H1 (cell line): ENCODE measurements around the gene PORCN. TPM values are rescaled to one million over a fixed set of nuclear protein-coding genes. Genes with fewer than 3 reads are reported as not detected.

Experiments
- CTCF ChIA-PET: fragments of 300-600 bp; sonication (Branson Sonifier 250); formaldehyde crosslinking; loops from one replicate; lab custom pipeline; 2021; ENCODE audit not compliant: partially characterized antibody; lab: Charles Lee
- POLR2A ChIA-PET: fragments of 300-600 bp; sonication (Branson Sonifier 250); formaldehyde crosslinking; loops from one replicate; lab custom pipeline; 2021; ENCODE audit warnings: inconsistent platforms; ENCODE audit not compliant: partially characterized antibody; lab: Charles Lee
- DNase-seq, 2 experiments: peaks; one replicate each; pipeline versions ENCODE4 v3.0.0 to v3.0.0-alpha.2; 2010 to 2022; ENCODE audit warnings: low spot score in 2 of 2, low read depth in 1 of 2, mixed read lengths in 1 of 2
- FAIRE-seq: peaks from 2 replicates; lab custom pipeline; 2011; peaks lifted over from hg19 to GRCh38; lab: Jason Lieb, UNC
- H2AFZ ChIP-seq: 2 replicates; pipeline ENCODE4 v1.8.1; 2012; ENCODE audit warnings: low read length, inconsistent platforms
- H2AK5ac ChIP-seq: 2 replicates; pipeline ENCODE4 v1.6.1; 2013; ENCODE audit warnings: low read depth, low read length
- H2BK120ac ChIP-seq: replicated peaks from 2 replicates; pipeline ENCODE3; 2013; ENCODE audit warnings: low read depth, low read length, inconsistent platforms
- H2BK12ac ChIP-seq: 2 replicates; pipeline ENCODE4 v1.6.1; 2013; ENCODE audit warnings: low read depth, low read length
- H2BK15ac ChIP-seq: 2 replicates; pipeline ENCODE4 v1.6.1; 2013; ENCODE audit warnings: low read length
- H2BK20ac ChIP-seq: 2 replicates; pipeline ENCODE4 v1.6.1; 2013; ENCODE audit warnings: low read length
- H2BK5ac ChIP-seq: 2 replicates; pipeline ENCODE4 v1.6.1; 2013; ENCODE audit warnings: low read depth, low read length
- H3K14ac ChIP-seq: 2 replicates; pipeline ENCODE4 v1.6.1; 2013; ENCODE audit warnings: inconsistent platforms; ENCODE audit not compliant: insufficient read length
- H3K18ac ChIP-seq: 2 replicates; pipeline ENCODE4 v1.6.1; 2013; ENCODE audit warnings: low read length; ENCODE audit errors: extremely low read depth
- H3K23ac ChIP-seq: 2 replicates; pipeline ENCODE4 v1.6.1; 2013; ENCODE audit warnings: inconsistent platforms; ENCODE audit not compliant: insufficient read length
- H3K23me2 ChIP-seq: 2 replicates; pipeline ENCODE4 v1.6.1; 2013; ENCODE audit warnings: low read depth, low read length
- H3K27ac ChIP-seq: 2 replicates; pipeline ENCODE4 v1.6.1; 2011; ENCODE audit warnings: low read depth, low read length, inconsistent platforms
- H3K27me3 ChIP-seq, 4 experiments: replicated peaks in 1 of 4; 1 replicate in 1 of 4; 2 replicates in 3 of 4; pipeline versions ENCODE4 v1.6.1 to v1.8.1; 2011 to 2013; ENCODE audit warnings: low read length in 3 of 4, mild to moderate bottlenecking in 3 of 4, inconsistent platforms in 2 of 4, mixed read lengths in 2 of 4, moderate library complexity in 1 of 4; ENCODE audit not compliant: control insufficient read depth in 3 of 4, insufficient read depth in 3 of 4; ENCODE audit errors: extremely low read depth in 1 of 4
- H3K36me3 ChIP-seq, 4 experiments: 2 replicates each; pipeline versions ENCODE4 v1.6.1 to v1.8.1; 2011 to 2013; ENCODE audit warnings: mild to moderate bottlenecking in 4 of 4, low read length in 3 of 4, moderate library complexity in 2 of 4, control low read depth in 1 of 4, inconsistent platforms in 1 of 4; ENCODE audit not compliant: insufficient read depth in 4 of 4, control insufficient read depth in 2 of 4
- H3K4ac ChIP-seq: replicated peaks from 2 replicates; pipeline ENCODE3; 2013; ENCODE audit warnings: low read length, low read depth, mixed read lengths, inconsistent platforms; ENCODE audit not compliant: insufficient read length
- H3K4me1 ChIP-seq, 4 experiments: replicated peaks in 1 of 4; 1 replicate in 1 of 4; 2 replicates in 3 of 4; pipeline versions ENCODE4 v1.6.1 to v1.8.1; 2011 to 2013; ENCODE audit warnings: low read length in 3 of 4, inconsistent platforms in 2 of 4, mixed read lengths in 1 of 4; ENCODE audit not compliant: insufficient read depth in 4 of 4, control insufficient read depth in 3 of 4
- H3K4me2 ChIP-seq, 2 experiments: 2 replicates each; pipeline versions ENCODE4 v1.6.1 to v1.8.1; 2011 to 2013; ENCODE audit warnings: low read depth in 2 of 2, low read length in 2 of 2, control low read depth in 1 of 2, inconsistent platforms in 1 of 2, mild to moderate bottlenecking in 1 of 2; ENCODE audit not compliant: insufficient read depth in 1 of 2
- H3K4me3 ChIP-seq, 4 experiments: fragments of 200-600, 300-600 bp in 1 of 4; sonication (generic), shearing (Covaris generic), sonication (Bioruptor Twin) in 1 of 4; 2 replicates each; pipeline versions ENCODE4 v1.5.1 to v1.8.1; 2011 to 2016; ENCODE audit warnings: low read length in 4 of 4, low read depth in 3 of 4, control low read depth in 2 of 4, inconsistent platforms in 2 of 4, mild to moderate bottlenecking in 2 of 4, mixed read lengths in 1 of 4, moderate library complexity in 1 of 4; ENCODE audit not compliant: insufficient read depth in 2 of 4; ENCODE audit errors: extremely low read depth in 1 of 4
- H3K56ac ChIP-seq: replicated peaks from 2 replicates; pipeline ENCODE3; 2013; ENCODE audit warnings: low read depth, mild to moderate bottlenecking, mixed read lengths, low read length, inconsistent platforms; ENCODE audit not compliant: insufficient read length
- H3K79me1 ChIP-seq: 2 replicates; pipeline ENCODE4 v1.6.1; 2013; ENCODE audit warnings: low read depth, low read length, control low read depth
- H3K79me2 ChIP-seq, 2 experiments: 2 replicates each; pipeline versions ENCODE4 v1.6.1 to v1.8.1; 2012 to 2013; ENCODE audit warnings: low read length in 2 of 2, mild to moderate bottlenecking in 2 of 2, inconsistent platforms in 1 of 2; ENCODE audit not compliant: insufficient read depth in 2 of 2, control insufficient read depth in 1 of 2
- H3K9ac ChIP-seq, 4 experiments: replicated peaks in 1 of 4; 1 replicate in 1 of 4; 2 replicates in 3 of 4; pipeline versions ENCODE4 v1.6.1 to v1.8.1; 2011 to 2013; ENCODE audit warnings: low read depth in 3 of 4, low read length in 3 of 4, control low read depth in 2 of 4, mild to moderate bottlenecking in 2 of 4, moderate library complexity in 2 of 4, inconsistent platforms in 1 of 4; ENCODE audit errors: extremely low read depth in 1 of 4
- H3K9me3 ChIP-seq, 2 experiments: 2 replicates each; pipeline versions ENCODE4 v1.6.1 to v1.8.1; 2012 to 2013; ENCODE audit warnings: mild to moderate bottlenecking in 2 of 2, moderate library complexity in 2 of 2, control low read depth in 1 of 2, inconsistent platforms in 1 of 2, low read depth in 1 of 2, low read length in 1 of 2, mixed read lengths in 1 of 2; ENCODE audit not compliant: insufficient read depth in 2 of 2
- H4K20me1 ChIP-seq, 2 experiments: replicated peaks in 1 of 2; 2 replicates each; pipeline versions ENCODE3 to v1.8.1; 2011 to 2013; ENCODE audit warnings: inconsistent platforms in 2 of 2, low read length in 2 of 2, mild to moderate bottlenecking in 1 of 2; ENCODE audit not compliant: insufficient read depth in 2 of 2, control insufficient read depth in 1 of 2
- H4K5ac ChIP-seq: 2 replicates; pipeline ENCODE4 v1.6.1; 2013; ENCODE audit warnings: low read length, low read depth, mixed read lengths, inconsistent platforms; ENCODE audit not compliant: insufficient read length
- H4K8ac ChIP-seq: 2 replicates; pipeline ENCODE4 v1.8.0; 2013; ENCODE audit warnings: mild to moderate bottlenecking, moderate library complexity, low read length, inconsistent platforms; ENCODE audit not compliant: insufficient read depth; ENCODE audit errors: extremely low read depth
- H4K91ac ChIP-seq: replicated peaks from 2 replicates; pipeline ENCODE3; 2013; ENCODE audit warnings: low read length, mixed read lengths, inconsistent platforms; ENCODE audit not compliant: insufficient read length
- EP300 ChIP-seq, 2 experiments: IDR thresholded peaks; 1 replicate in 1 of 2; 2 replicates in 1 of 2; pipeline ENCODE4 v1.6.1; 2011 to 2012; ENCODE audit warnings: low read depth in 2 of 2, low read length in 2 of 2, mild to moderate bottlenecking in 2 of 2, borderline replicate concordance in 1 of 2, inconsistent platforms in 1 of 2, moderate library complexity in 1 of 2
- POLR2AphosphoS5 ChIP-seq: IDR thresholded peaks from 2 replicates; pipeline ENCODE4 v1.6.1; 2011; ENCODE audit warnings: low read depth, low read length
- RAD21 ChIP-seq, 2 experiments: IDR thresholded peaks in 1 of 2; conservative IDR thresholded peaks in 1 of 2; 2 replicates each; pipeline ENCODE4 v1.6.1; 2011; ENCODE audit warnings: low read depth in 2 of 2, low read length in 2 of 2, improper control_type of control experiment in 1 of 2, inconsistent platforms in 1 of 2, mild to moderate bottlenecking in 1 of 2, moderate library complexity in 1 of 2
- SAP30 ChIP-seq: fragments of 300-600 bp; sonication (generic); IDR thresholded peaks from 2 replicates; pipeline ENCODE4 v1.7.1; 2012; ENCODE audit warnings: low read length, moderate library complexity, mild to moderate bottlenecking, inconsistent platforms; ENCODE audit not compliant: insufficient read depth, insufficient replicate concordance
- SP4 ChIP-seq: IDR thresholded peaks from 2 replicates; pipeline ENCODE4 v1.6.1; 2012; ENCODE audit warnings: low read length, inconsistent platforms
- TCF12 ChIP-seq: IDR thresholded peaks from 2 replicates; pipeline ENCODE4 v1.6.1; 2011; ENCODE audit warnings: low read depth, mild to moderate bottlenecking, low read length
- WGBS, 2 experiments: shearing (Covaris generic) in 1 of 2; methylation state at CpG; one replicate each; pipeline versions ENCODE4 v1.1.6 to v1.1.7; 2013 to 2015; ENCODE audit warnings: low lambda C conversion rate in 2 of 2, mixed read lengths in 2 of 2, inconsistent platforms in 1 of 2, low coverage in 1 of 2, missing lambda C conversion rate in 1 of 2; ENCODE audit not compliant: insufficient replicate concordance in 2 of 2, insufficient coverage in 1 of 2, insufficient read length in 1 of 2; ENCODE audit errors: extremely low coverage in 1 of 2, missing lambda C conversion rate in 1 of 2; 5-methylcytosine and 5-hydroxymethylcytosine counted together
- polyA plus RNA-seq, 7 experiments: library from polyadenylated mRNA; depleted of rRNA in 3 of 7; stranded (reverse) in 5 of 7; unstranded in 2 of 7; fragments of >200 nt in 5 of 7; fragments of 200-250 nt in 2 of 7; gene quantifications; 1 replicate in 5 of 7; 2 replicates in 1 of 7; 4 replicates in 1 of 7; pipeline versions ENCODE4 v1.2.1 to v1.2.3, GENCODE V29; 2011 to 2013; ENCODE audit warnings: missing spikeins in 2 of 7, mixed read lengths in 2 of 7
- total RNA-seq: library from RNA; stranded (reverse); fragmentation: NEBNext Ultra II Directional; extraction: Animal tissue kit (Norgen Biotek cat#: 25700); gene quantifications from 2 replicates; pipeline ENCODE4 v1.2.1, GENCODE V29; 2021
- TF ChIP-seq, protein P1 (sequence below): IDR thresholded peaks from 2 replicates; pipeline ENCODE4 v1.6.1; 2011; ENCODE audit warnings: low read depth, mild to moderate bottlenecking, low read length; ENCODE audit not compliant: insufficient read depth
- TF ChIP-seq, protein P2 (sequence below), 3 experiments: IDR thresholded peaks; 1 replicate in 2 of 3; 2 replicates in 1 of 3; pipeline versions ENCODE4 v1.5.1 to v1.6.1; 2011; ENCODE audit warnings: low read length in 3 of 3, mild to moderate bottlenecking in 3 of 3, inconsistent platforms in 2 of 3, low read depth in 1 of 3, moderate library complexity in 1 of 3; ENCODE audit not compliant: insufficient read depth in 1 of 3; ENCODE audit errors: control extremely low read depth in 1 of 3

PORCN gene
- total and polyA plus RNA-seq, 2 of the 8 experiments (the other 6 are each of a cell fraction or from before 2014, with no cell fraction given): 14.6 to 34.1 TPM

DNA sequence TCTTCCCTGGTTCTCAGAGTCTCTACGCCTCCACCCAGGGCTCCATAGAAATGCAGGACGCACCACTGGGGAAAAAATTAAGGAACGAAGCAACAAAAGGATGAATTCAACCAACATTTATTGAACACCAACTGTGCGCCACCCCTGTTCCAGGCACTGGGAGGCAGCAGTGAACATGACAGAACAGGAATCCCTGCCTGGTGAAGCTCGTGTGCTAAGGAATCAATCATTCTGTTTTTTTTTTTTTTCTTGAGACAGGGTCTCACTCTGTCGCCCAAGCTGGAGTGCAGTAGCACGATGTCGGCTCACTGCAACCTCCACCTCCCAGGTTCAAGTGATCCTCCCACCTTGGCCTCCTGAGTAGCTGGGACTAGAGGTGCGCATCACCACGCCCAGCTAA lies 34.7 kb upstream of the PORCN start:
- ChIA-PET CTCF (interaction anchor here (1.1 to 2.0 kb wide), 2 partner anchors 20 to 389 kb away, joined by 4 to 9 read pairs; no protein-coding TSS in a partner anchor), POLR2A (interaction anchor here (0.6 to 1.8 kb wide), 3 partner anchors 11 to 297 kb away, joined by 3 to 4 read pairs (median 3); no protein-coding TSS in a partner anchor)
- no peak overlapping the region for H2AK5ac ChIP-seq
- H4K5ac ChIP-seq: no peak overlapping the region
- peak overlapping the region in 1 of 4 experiments; percentile 37; a peak in 1 of 8 replicates for H3K4me3 ChIP-seq
- H4K8ac ChIP-seq: no peak overlapping the region
- DNase-seq (no peak), FAIRE-seq (peak; percentile 78)
- no peak overlapping the region for H3K14ac ChIP-seq
- H2BK20ac ChIP-seq: no peak overlapping the region
- H3K79me2 ChIP-seq: peaks cover 0 to 24% of the 10 kb centered on the region in 2 experiments; a peak in 2 of 4 replicates
- H2BK12ac ChIP-seq: peak overlapping the region; percentile 63; the same call in 1 of the 2 replicates
- WGBS, 2 experiments: 64% methylated on average over 7 of the region's 10 CpGs; no CpG with 5 or more reads in 1 of the 2 experiments
- no peaks in the 10 kb centered on the region for H3K79me1 ChIP-seq
- H3K18ac ChIP-seq: no peak overlapping the region
- H2AFZ ChIP-seq: peak overlapping the region; percentile 53; the same call in 1 of the 2 replicates
- peaks cover 5 to 15% (median 11%) of the 10 kb centered on the region in 4 experiments for H3K4me1 ChIP-seq
- peak overlapping the region; percentile 44; the same call in 1 of the 2 replicates for H2BK5ac ChIP-seq
- no peak overlapping the region for H4K91ac ChIP-seq
- H3K56ac ChIP-seq: no peak overlapping the region
- H4K20me1 ChIP-seq: peaks cover 0 to 7% of the 10 kb centered on the region in 2 experiments
- peaks cover 0 to 5% (median 0%) of the 10 kb centered on the region in 4 experiments; a peak in 2 of 8 replicates for H3K36me3 ChIP-seq
- no peak overlapping the region for H2BK120ac ChIP-seq
- H3K27me3 ChIP-seq: no peaks in the 10 kb centered on the region
- H2BK15ac ChIP-seq: no peak overlapping the region
- peak overlapping the region; percentile 6 to 54; a peak in 3 of 4 replicates for H3K4me2 ChIP-seq
- peaks cover 3% of the 10 kb centered on the region; the same call in 1 of the 2 replicates for H3K23me2 ChIP-seq
- H3K4ac ChIP-seq: peak overlapping the region; percentile 3
- H3K27ac ChIP-seq: no peak overlapping the region
- H3K9me3 ChIP-seq: no peaks in the 10 kb centered on the region
- H3K23ac ChIP-seq: no peak overlapping the region
- no peak overlapping the region for H3K9ac ChIP-seq
- TF ChIP-seq, protein P1, sequence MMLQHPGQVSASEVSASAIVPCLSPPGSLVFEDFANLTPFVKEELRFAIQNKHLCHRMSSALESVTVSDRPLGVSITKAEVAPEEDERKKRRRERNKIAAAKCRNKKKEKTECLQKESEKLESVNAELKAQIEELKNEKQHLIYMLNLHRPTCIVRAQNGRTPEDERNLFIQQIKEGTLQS: no peak
- TF ChIP-seq POLR2AphosphoS5: no peak
- peak in 1 of 2 experiments; percentile 34; a peak in 1 of 4 replicates for TF ChIP-seq RAD21 (IDR thresholded peaks at IDR 0.05 in 1 of 2, conservative IDR thresholded peaks at IDR 0.05 in 1 of 2; ENCODE audit: low read depth in 2 of 2, low read length in 2 of 2)
- TF ChIP-seq TCF12: no peak
- TF ChIP-seq EP300 (IDR thresholded peaks at IDR 0.05; ENCODE audit: borderline replicate concordance in 1 of 2, low read depth in 2 of 2, low read length in 2 of 2): no peak
- no peak for TF ChIP-seq SAP30
- TF ChIP-seq, protein P2, sequence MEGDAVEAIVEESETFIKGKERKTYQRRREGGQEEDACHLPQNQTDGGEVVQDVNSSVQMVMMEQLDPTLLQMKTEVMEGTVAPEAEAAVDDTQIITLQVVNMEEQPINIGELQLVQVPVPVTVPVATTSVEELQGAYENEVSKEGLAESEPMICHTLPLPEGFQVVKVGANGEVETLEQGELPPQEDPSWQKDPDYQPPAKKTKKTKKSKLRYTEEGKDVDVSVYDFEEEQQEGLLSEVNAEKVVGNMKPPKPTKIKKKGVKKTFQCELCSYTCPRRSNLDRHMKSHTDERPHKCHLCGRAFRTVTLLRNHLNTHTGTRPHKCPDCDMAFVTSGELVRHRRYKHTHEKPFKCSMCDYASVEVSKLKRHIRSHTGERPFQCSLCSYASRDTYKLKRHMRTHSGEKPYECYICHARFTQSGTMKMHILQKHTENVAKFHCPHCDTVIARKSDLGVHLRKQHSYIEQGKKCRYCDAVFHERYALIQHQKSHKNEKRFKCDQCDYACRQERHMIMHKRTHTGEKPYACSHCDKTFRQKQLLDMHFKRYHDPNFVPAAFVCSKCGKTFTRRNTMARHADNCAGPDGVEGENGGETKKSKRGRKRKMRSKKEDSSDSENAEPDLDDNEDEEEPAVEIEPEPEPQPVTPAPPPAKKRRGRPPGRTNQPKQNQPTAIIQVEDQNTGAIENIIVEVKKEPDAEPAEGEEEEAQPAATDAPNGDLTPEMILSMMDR (IDR thresholded peaks at IDR 0.05; ENCODE audit: control extremely low read depth in 1 of 3, insufficient read depth in 1 of 3, low read depth in 1 of 3, low read length in 3 of 3): peak in 1 of 3 experiments; percentile 42; a peak in 2 of 4 replicates
- no peak for TF ChIP-seq SP4
